ENCODE data around the gene UBR3.
A peak's percentile ranks its signal among the peaks of the same experiment; 100 is the strongest.
"Not testable (repeated sequence)": the region's sequence is repeated elsewhere in the genome, so short reads cannot be mapped to it uniquely, and the experiment has no call there.

The UBR3 gene

GRCh38 chr2:169798718-169799592, 28.3 kb upstream of the UBR3 start, which contains the start of gene SSB:
TSS of gene SSB (plus strand) at chr2:169798871. CDS start at chr2:169800961, 2,090 bp downstream.
- peak; percentile 98 for ATAC-seq (ENCODE audit: low read depth)
- peak within 1 kb of the TSS; percentile 82 for H3K27ac ChIP-seq (ENCODE audit: poor library complexity, severe bottlenecking)
- no peaks in the 10 kb centered on the region for H3K27me3 ChIP-seq (ENCODE audit: insufficient read depth, poor library complexity, severe bottlenecking)
- H3K4me3 ChIP-seq (ENCODE audit: severe bottlenecking), result peak within 1 kb of the TSS; percentile 73
- peak; percentile 94 for DNase-seq (ENCODE audit: low spot score)
- no peak for TF ChIP-seq CTCF (IDR thresholded peaks at IDR 0.05; ENCODE audit: poor library complexity, severe bottlenecking)
- no peaks in the 10 kb centered on the region for H3K9me3 ChIP-seq (ENCODE audit: severe bottlenecking)
- peaks cover 9% of the 10 kb centered on the region for H3K4me1 ChIP-seq (ENCODE audit: insufficient read depth, poor library complexity, severe bottlenecking)
- peaks cover 35% of the 10 kb centered on the region for H3K36me3 ChIP-seq (ENCODE audit: low read depth)

DNA sequence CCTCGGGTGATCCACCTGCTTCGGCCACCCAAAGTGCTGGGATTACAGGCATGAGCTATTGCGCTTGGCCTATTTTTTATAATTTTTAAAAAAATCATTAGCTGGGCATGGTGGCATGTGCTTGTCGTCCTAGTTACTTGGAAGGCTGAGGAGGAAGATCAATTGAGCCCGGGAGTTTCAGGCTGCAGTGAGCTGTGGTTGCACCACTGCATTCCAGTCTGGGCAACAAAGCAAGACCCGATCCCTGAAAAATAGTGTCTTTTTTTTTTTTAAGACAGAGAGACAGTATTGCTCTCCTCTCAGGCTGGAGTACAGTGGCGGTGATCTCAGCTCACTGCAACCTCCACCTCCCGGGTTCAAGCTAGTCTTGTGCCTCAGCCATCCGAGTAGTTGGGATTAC, 23.8 kb upstream of the UBR3 start:
- no peaks in the 10 kb centered on the region for H3K27me3 ChIP-seq (ENCODE audit: insufficient read depth, poor library complexity, severe bottlenecking)
- no peak for ATAC-seq (ENCODE audit: low read depth)
- peaks cover 77% of the 10 kb centered on the region for H3K36me3 ChIP-seq (ENCODE audit: low read depth)
- H3K4me1 ChIP-seq (ENCODE audit: insufficient read depth, poor library complexity, severe bottlenecking), result peaks cover 9% of the 10 kb centered on the region
- H3K4me3 ChIP-seq (ENCODE audit: severe bottlenecking), result no peak overlapping the region
- no peak for TF ChIP-seq CTCF (IDR thresholded peaks at IDR 0.05; ENCODE audit: poor library complexity, severe bottlenecking)
- no peak overlapping the region for H3K27ac ChIP-seq (ENCODE audit: poor library complexity, severe bottlenecking)
- H3K9me3 ChIP-seq (ENCODE audit: severe bottlenecking), result no peaks in the 10 kb centered on the region
- DNase-seq (ENCODE audit: low spot score), result no peak

DNA sequence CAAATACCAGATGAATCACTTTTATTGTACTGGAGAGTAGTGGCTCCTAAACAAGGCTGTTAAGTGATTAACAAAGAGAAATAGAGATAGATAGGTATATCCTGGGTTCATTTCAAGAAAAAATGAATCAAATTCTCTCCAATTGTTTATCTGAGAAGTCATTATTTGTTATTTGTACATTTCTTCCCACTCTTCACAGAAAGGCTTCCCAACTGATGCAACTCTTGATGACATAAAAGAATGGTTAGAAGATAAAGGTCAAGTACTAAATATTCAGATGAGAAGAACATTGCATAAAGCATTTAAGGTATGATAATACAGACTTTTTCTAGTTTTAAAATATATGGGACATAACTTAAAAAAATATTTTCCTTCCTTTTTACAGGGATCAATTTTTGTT, 20.7 kb upstream of the UBR3 start:
- peaks cover 97% of the 10 kb centered on the region for H3K36me3 ChIP-seq (ENCODE audit: low read depth)
- no peak for DNase-seq (ENCODE audit: low spot score)
- H3K27me3 ChIP-seq (ENCODE audit: insufficient read depth, poor library complexity, severe bottlenecking), result no peaks in the 10 kb centered on the region
- no peaks in the 10 kb centered on the region for H3K4me1 ChIP-seq (ENCODE audit: insufficient read depth, poor library complexity, severe bottlenecking)
- no peak for ATAC-seq (ENCODE audit: low read depth)
- no peak overlapping the region for H3K27ac ChIP-seq (ENCODE audit: poor library complexity, severe bottlenecking)
- TF ChIP-seq CTCF (IDR thresholded peaks at IDR 0.05; ENCODE audit: poor library complexity, severe bottlenecking), result no peak
- no peak overlapping the region for H3K4me3 ChIP-seq (ENCODE audit: severe bottlenecking)
- no peaks in the 10 kb centered on the region for H3K9me3 ChIP-seq (ENCODE audit: severe bottlenecking)

DNA sequence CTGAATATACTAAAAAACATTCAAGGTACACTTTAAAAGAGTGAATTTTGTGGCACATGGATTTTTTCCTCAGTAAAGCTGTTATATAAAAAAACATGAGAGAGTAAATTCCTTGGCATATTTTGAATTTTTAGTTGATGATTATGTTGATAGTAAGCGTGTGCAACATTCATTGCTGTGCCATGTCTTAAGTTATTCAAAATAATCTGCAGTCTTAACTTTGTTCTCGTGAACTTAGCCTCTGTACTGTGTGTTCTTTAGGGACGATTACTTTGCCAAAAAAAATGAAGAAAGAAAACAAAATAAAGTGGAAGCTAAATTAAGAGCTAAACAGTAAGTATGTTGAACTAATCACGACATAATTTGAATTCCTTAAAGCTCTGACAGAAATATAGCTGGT, 19.0 kb upstream of the UBR3 start:
- no peak overlapping the region for H3K4me3 ChIP-seq (ENCODE audit: severe bottlenecking)
- no peaks in the 10 kb centered on the region for H3K27me3 ChIP-seq (ENCODE audit: insufficient read depth, poor library complexity, severe bottlenecking)
- ATAC-seq (ENCODE audit: low read depth) (no peak), DNase-seq (ENCODE audit: low spot score) (no peak)
- no peak for TF ChIP-seq CTCF (IDR thresholded peaks at IDR 0.05; ENCODE audit: poor library complexity, severe bottlenecking)
- peaks cover 97% of the 10 kb centered on the region for H3K36me3 ChIP-seq (ENCODE audit: low read depth)
- H3K4me1 ChIP-seq (ENCODE audit: insufficient read depth, poor library complexity, severe bottlenecking), result no peaks in the 10 kb centered on the region
- H3K27ac ChIP-seq (ENCODE audit: poor library complexity, severe bottlenecking), result no peak overlapping the region
- H3K9me3 ChIP-seq (ENCODE audit: severe bottlenecking), result no peaks in the 10 kb centered on the region

DNA sequence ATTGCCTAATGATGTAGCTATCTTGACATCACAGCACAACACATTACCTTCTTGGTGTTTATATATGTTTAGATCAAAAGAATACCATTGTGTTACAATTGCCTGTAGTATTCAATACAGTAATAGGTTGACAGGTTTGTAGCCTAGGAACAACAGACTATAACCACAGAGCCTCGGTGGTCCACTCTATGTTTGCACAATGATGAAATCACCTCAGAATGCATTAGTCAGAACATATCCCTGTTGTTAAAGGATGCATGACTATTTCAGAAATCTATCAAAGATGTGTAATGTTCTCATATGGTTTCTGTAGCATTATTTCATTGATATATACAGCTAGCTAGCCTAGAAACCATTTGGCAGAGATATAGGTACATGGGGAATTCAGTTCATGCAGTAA, 11.4 kb upstream of the UBR3 start:
- Histone ChIP-seq H3K4me1 (ENCODE audit: insufficient read depth, poor library complexity, severe bottlenecking) (peaks cover 35% of the 10 kb centered on the region), H3K27me3 (ENCODE audit: insufficient read depth, poor library complexity, severe bottlenecking) (no peaks in the 10 kb centered on the region), H3K36me3 (ENCODE audit: low read depth) (peaks cover 91% of the 10 kb centered on the region), H3K27ac (ENCODE audit: poor library complexity, severe bottlenecking) (peak overlapping the region; percentile 47), H3K9me3 (ENCODE audit: severe bottlenecking) (peaks cover 2% of the 10 kb centered on the region), H3K4me3 (ENCODE audit: severe bottlenecking) (no peak overlapping the region)
- no peak for TF ChIP-seq CTCF (IDR thresholded peaks at IDR 0.05; ENCODE audit: poor library complexity, severe bottlenecking)
- DNase-seq (ENCODE audit: low spot score) (no peak), ATAC-seq (ENCODE audit: low read depth) (peak; percentile 93)

DNA sequence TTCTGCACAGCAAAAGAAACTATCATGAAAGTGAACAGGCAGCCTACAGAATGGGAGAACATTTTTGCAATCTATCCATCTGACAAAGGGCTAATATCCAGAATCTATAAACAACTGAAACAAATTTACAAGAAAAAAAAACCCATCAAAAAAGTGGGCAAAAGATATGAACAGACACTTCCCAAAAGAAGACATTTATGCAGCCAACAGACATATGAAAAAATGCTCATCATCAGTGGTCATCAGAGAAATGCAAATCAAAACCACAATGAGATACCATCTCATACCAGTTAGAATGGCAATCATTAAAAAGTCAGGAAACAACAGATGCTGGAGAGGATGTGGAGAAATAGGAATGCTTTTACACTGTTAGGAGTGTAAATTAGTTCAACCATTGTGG, 10.3 kb upstream of the UBR3 start:
- not testable (repeated sequence) for DNase-seq (ENCODE audit: low spot score); ATAC-seq (ENCODE audit: low read depth); H3K27me3 ChIP-seq (ENCODE audit: insufficient read depth, poor library complexity, severe bottlenecking); H3K4me3 ChIP-seq (ENCODE audit: severe bottlenecking); H3K9me3 ChIP-seq (ENCODE audit: severe bottlenecking)
- Histone ChIP-seq H3K4me1 (ENCODE audit: insufficient read depth, poor library complexity, severe bottlenecking) (peaks cover 40% of the 10 kb centered on the region), H3K27ac (ENCODE audit: poor library complexity, severe bottlenecking) (peak overlapping the region; percentile 47), H3K36me3 (ENCODE audit: low read depth) (peaks cover 91% of the 10 kb centered on the region)

- H3K4me1 ChIP-seq (ENCODE audit: insufficient read depth, poor library complexity, severe bottlenecking), result peaks cover 41% of the 10 kb centered on the region
- DNase-seq (ENCODE audit: low spot score); H3K27me3 ChIP-seq (ENCODE audit: insufficient read depth, poor library complexity, severe bottlenecking); H3K27ac ChIP-seq (ENCODE audit: poor library complexity, severe bottlenecking); H3K9me3 ChIP-seq (ENCODE audit: severe bottlenecking); H3K4me3 ChIP-seq (ENCODE audit: severe bottlenecking); ATAC-seq (ENCODE audit: low read depth): not testable (repeated sequence)
- peaks cover 91% of the 10 kb centered on the region for H3K36me3 ChIP-seq (ENCODE audit: low read depth)
These were observed 9.9 kb upstream of the UBR3 start for GRCh38 chr2:169817369-169817768.

Data from RWPE2 (cell line).